HL-60 (cell line): ENCODE measurements around the gene SIPA1.

Experiments used
- POLR2AphosphoS5 ChIP-seq: IDR thresholded peaks from 2 replicates; pipeline ENCODE4 v1.6.1; 2012; ENCODE audit warnings: low read depth
- TF ChIP-seq, protein P1 (sequence below): IDR thresholded peaks from one replicate; pipeline ENCODE4 v1.5.1; 2011; ENCODE audit warnings: low read length, control low read depth, inconsistent platforms; ENCODE audit not compliant: insufficient read depth
- TF ChIP-seq, protein P2 (sequence below): IDR thresholded peaks from 2 replicates; pipeline ENCODE4 v1.6.1; 2012; ENCODE audit warnings: low read depth; ENCODE audit not compliant: insufficient replicate concordance

DNA sequence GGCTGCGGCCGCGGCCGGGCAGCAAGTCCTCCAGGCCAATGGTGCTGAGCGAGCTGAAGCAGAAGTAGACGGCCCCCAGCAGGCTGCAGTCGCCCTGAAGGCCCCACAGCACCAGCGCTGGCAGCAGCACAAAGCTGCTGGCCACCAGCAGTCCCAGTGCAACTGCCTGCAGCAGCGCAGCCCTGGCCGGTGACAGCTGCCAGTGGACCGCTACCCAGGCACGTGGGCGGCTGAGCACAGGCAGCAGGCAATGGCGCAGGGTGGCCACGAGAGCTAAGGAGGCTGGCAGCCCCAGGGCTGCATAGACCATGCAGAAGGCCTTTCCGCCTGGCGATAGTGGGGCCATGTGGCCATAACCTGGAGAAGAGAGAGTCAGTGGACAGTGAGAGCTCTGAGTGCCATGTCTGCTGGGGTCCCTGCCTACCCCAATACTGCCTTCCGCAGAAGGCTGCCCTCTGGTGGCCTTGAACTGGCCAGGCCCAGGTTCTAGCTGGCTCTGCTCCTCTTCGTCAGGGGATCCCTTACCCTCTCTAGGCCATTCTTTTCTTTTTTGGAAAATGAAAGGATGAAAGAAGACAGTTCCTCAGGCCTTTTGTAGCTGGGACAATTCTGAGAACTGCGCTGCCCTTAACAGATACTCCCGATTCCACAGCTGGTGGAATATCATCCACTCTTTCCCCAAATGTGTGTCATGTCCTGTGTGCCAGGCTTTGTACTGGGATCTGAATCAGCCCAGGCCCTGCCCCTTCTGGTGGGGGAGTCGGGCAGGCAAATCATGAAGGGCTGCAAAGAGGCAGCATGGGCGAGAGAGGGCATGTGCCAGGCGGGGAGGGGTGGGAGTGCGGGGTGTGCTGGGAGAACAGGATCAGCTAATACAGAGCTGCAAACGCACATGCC, 44.1 kb upstream of the SIPA1 start:
- TF ChIP-seq, protein P1, sequence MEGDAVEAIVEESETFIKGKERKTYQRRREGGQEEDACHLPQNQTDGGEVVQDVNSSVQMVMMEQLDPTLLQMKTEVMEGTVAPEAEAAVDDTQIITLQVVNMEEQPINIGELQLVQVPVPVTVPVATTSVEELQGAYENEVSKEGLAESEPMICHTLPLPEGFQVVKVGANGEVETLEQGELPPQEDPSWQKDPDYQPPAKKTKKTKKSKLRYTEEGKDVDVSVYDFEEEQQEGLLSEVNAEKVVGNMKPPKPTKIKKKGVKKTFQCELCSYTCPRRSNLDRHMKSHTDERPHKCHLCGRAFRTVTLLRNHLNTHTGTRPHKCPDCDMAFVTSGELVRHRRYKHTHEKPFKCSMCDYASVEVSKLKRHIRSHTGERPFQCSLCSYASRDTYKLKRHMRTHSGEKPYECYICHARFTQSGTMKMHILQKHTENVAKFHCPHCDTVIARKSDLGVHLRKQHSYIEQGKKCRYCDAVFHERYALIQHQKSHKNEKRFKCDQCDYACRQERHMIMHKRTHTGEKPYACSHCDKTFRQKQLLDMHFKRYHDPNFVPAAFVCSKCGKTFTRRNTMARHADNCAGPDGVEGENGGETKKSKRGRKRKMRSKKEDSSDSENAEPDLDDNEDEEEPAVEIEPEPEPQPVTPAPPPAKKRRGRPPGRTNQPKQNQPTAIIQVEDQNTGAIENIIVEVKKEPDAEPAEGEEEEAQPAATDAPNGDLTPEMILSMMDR, result peak; percentile 69
- TF ChIP-seq, protein P2, sequence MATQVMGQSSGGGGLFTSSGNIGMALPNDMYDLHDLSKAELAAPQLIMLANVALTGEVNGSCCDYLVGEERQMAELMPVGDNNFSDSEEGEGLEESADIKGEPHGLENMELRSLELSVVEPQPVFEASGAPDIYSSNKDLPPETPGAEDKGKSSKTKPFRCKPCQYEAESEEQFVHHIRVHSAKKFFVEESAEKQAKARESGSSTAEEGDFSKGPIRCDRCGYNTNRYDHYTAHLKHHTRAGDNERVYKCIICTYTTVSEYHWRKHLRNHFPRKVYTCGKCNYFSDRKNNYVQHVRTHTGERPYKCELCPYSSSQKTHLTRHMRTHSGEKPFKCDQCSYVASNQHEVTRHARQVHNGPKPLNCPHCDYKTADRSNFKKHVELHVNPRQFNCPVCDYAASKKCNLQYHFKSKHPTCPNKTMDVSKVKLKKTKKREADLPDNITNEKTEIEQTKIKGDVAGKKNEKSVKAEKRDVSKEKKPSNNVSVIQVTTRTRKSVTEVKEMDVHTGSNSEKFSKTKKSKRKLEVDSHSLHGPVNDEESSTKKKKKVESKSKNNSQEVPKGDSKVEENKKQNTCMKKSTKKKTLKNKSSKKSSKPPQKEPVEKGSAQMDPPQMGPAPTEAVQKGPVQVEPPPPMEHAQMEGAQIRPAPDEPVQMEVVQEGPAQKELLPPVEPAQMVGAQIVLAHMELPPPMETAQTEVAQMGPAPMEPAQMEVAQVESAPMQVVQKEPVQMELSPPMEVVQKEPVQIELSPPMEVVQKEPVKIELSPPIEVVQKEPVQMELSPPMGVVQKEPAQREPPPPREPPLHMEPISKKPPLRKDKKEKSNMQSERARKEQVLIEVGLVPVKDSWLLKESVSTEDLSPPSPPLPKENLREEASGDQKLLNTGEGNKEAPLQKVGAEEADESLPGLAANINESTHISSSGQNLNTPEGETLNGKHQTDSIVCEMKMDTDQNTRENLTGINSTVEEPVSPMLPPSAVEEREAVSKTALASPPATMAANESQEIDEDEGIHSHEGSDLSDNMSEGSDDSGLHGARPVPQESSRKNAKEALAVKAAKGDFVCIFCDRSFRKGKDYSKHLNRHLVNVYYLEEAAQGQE, result no peak
- TF ChIP-seq POLR2AphosphoS5, result 0 out of 2 replicates have a peak, but pooled peaks have one; percentile 29
